HepG2 (cell line): ENCODE data around the gene EXOC3L4. TPM values are rescaled to one million over a fixed set of nuclear protein-coding genes. Genes with fewer than 3 reads are reported as not detected.

Experiments
- CCDC6 ChIP-seq: sonication (generic); formaldehyde crosslinking; IDR thresholded peaks from 2 replicates; pipeline ENCODE4 v1.8.1; 2022; ENCODE audit warnings: mild to moderate bottlenecking, missing genetic modification reagents, moderate library complexity
- DNMT3B ChIP-seq: conservative IDR thresholded peaks from 2 replicates; pipeline ENCODE4 v1.6.1; 2016; ENCODE audit warnings: missing biosample characterization, control low read depth
- MAX ChIP-seq: IDR thresholded peaks from 2 replicates; pipeline ENCODE4 v1.6.1; 2012; ENCODE audit warnings: inconsistent platforms
- MXD4 ChIP-seq: IDR thresholded peaks from 2 replicates; pipeline ENCODE4 v1.6.1; 2016; ENCODE audit warnings: mild to moderate bottlenecking, missing biosample characterization, missing genetic modification reagents
- SALL2 ChIP-seq: sonication (generic); formaldehyde crosslinking; IDR thresholded peaks from 2 replicates; pipeline ENCODE4 v1.8.1; 2023; ENCODE audit warnings: mild to moderate bottlenecking, missing genetic modification reagents, inconsistent platforms
- SAP130 ChIP-seq: IDR thresholded peaks from 2 replicates; pipeline ENCODE4 v1.6.1; 2016; ENCODE audit warnings: low read depth
- YEATS4 ChIP-seq: sonication (generic); formaldehyde crosslinking; IDR thresholded peaks from 2 replicates; pipeline ENCODE4 v1.4.0; 2020; ENCODE audit warnings: missing genetic modification reagents, borderline replicate concordance
- YY1 ChIP-seq: IDR thresholded peaks from 2 replicates; pipeline ENCODE4 v1.6.1; 2011; ENCODE audit warnings: low read length, low read depth, moderate library complexity, mild to moderate bottlenecking; ENCODE audit not compliant: insufficient read depth, insufficient replicate concordance
- ZBTB2 ChIP-seq: sonication (generic); formaldehyde crosslinking; IDR thresholded peaks from 2 replicates; pipeline ENCODE4 v1.8.0; 2022; ENCODE audit warnings: low read depth, missing genetic modification reagents
- ZBTB38 ChIP-seq: sonication (generic); formaldehyde crosslinking; IDR thresholded peaks from 2 replicates; pipeline ENCODE4 v1.5.1; 2020; ENCODE audit warnings: mild to moderate bottlenecking, missing genetic modification reagents
- ZBTB46 ChIP-seq: sonication (generic); formaldehyde crosslinking; IDR thresholded peaks from 2 replicates; pipeline ENCODE4 v1.4.0; 2020; ENCODE audit warnings: mild to moderate bottlenecking, missing genetic modification reagents, borderline replicate concordance
- ZFP41 ChIP-seq: sonication (generic); formaldehyde crosslinking; IDR thresholded peaks from 2 replicates; pipeline ENCODE4 v1.4.0; 2020; ENCODE audit warnings: mild to moderate bottlenecking, missing genetic modification reagents, borderline replicate concordance
- ZNF281 ChIP-seq: sonication (generic); formaldehyde crosslinking; IDR thresholded peaks from 2 replicates; pipeline ENCODE4 v1.4.0; 2020; ENCODE audit warnings: missing genetic modification reagents, borderline replicate concordance
- ZNF607 ChIP-seq: sonication (generic); formaldehyde crosslinking; IDR thresholded peaks from 2 replicates; pipeline ENCODE4 v1.5.1; 2020; ENCODE audit warnings: missing genetic modification reagents, mild to moderate bottlenecking, borderline replicate concordance
- ZNF616 ChIP-seq: sonication (generic); formaldehyde crosslinking; IDR thresholded peaks from 2 replicates; pipeline ENCODE4 v1.5.0; 2020; ENCODE audit warnings: low read depth, mild to moderate bottlenecking, missing genetic modification reagents
- polyA plus RNA-seq, 8 experiments: library from polyadenylated mRNA; depleted of rRNA in 3 of 8; stranded (reverse) in 7 of 8; unstranded in 1 of 8; fragments of >200 nt; fragmentation: Illumina TruSeq in 4 of 8; extraction: Trizol in 4 of 8; gene quantifications; 2 replicates each; pipeline versions ENCODE4 v1.2.1 to v1.2.3, GENCODE V29; 2011 to 2016; ENCODE audit warnings: low read depth in 4 of 8, missing spikeins in 1 of 8, mixed read lengths in 1 of 8; ENCODE audit not compliant: insufficient read depth in 1 of 8
- total RNA-seq, 5 experiments: library from RNA; depleted of rRNA; stranded (reverse); fragments of >200 nt; fragmentation: Illumina TruSeq; extraction: Trizol; gene quantifications; 2 replicates each; pipeline ENCODE4 v1.2.3, GENCODE V29; 2016; ENCODE audit warnings: low read depth in 1 of 5

Gene EXOC3L4
- total and polyA plus RNA-seq, 2 of the 13 experiments (the other 11 are each of a cell fraction or from before 2014, with no cell fraction given): 11.8 to 27.0 TPM

- TF ChIP-seq ZNF281 (CRISPR knock-in tag) (no peak), ZNF607 (CRISPR knock-in tag) (no peak), MXD4 (no peak), MAX (peak; percentile 77), CCDC6 (peak; percentile 11; the same call in 1 of the 2 replicates), YY1 (peak; percentile 62), SAP130 (peak; percentile 24; the same call in 1 of the 2 replicates), ZFP41 (CRISPR knock-in tag) (no peak), ZBTB2 (CRISPR knock-in tag) (peak; percentile 52; the same call in 1 of the 2 replicates), ZNF616 (CRISPR knock-in tag) (no peak), SALL2 (CRISPR knock-in tag) (peak; percentile 56; the same call in 1 of the 2 replicates), ZBTB46 (CRISPR knock-in tag) (no peak), DNMT3B (CRISPR knock-in tag) (no peak), ZBTB38 (CRISPR knock-in tag) (peak; percentile 32; the same call in 1 of the 2 replicates), YEATS4 (CRISPR knock-in tag) (peak; percentile 44; the same call in 1 of the 2 replicates)
- TF ChIP-seq, all 625 proteins: peak for 36
Observed at GRCh38 chr14:103126873-103127304, 32.4 kb downstream of the EXOC3L4 start (continued).
